Caki2 (cell line): ENCODE measurements around the gene ZDHHC9. TPM values are rescaled to one million over a fixed set of nuclear protein-coding genes. Genes with fewer than 3 reads are reported as not detected.
"Not testable (repeated sequence)": the region's sequence is repeated elsewhere in the genome, so short reads cannot be mapped to it uniquely, and the experiment has no call there.

Source experiments
- DNase-seq: peaks from one replicate; pipeline ENCODE4 v3.0.0-alpha.2; 2015; ENCODE audit warnings: low read depth
- in situ Hi-C: cut with HindIII; loops from 2 replicates; pipeline ENCODE4 v1.10.0; 2016; ENCODE audit warnings: low sequenced_read_pairs, low pct_unique_long_range_greater_than_20kb, mixed read lengths
- total RNA-seq: library from RNA; depleted of rRNA; stranded (reverse); fragments of >200 nt; shearing (Covaris generic); gene quantifications from 2 replicates; pipeline ENCODE4 v1.2.3, GENCODE V29; 2014; ENCODE audit warnings: low replicate concordance; rRNA removed

Gene ZDHHC9
- total RNA-seq: 13.1 and 16.0 TPM in 2 replicates

GRCh38 chrX:129843459-129844306 lies at the start of gene ZDHHC9:
TSS of gene ZDHHC9 (minus strand) at chrX:129843886. CDS start at chrX:129841945, 1,941 bp downstream.
- in situ Hi-C loops: no loop called here
- DNase-seq: peak; percentile 85

GRCh38 chrX:129877401-129877800 lies 33.7 kb upstream of the ZDHHC9 start:
- in situ Hi-C loops: no loop called here

GRCh38 chrX:129876771-129877305 lies 33.2 kb upstream of the ZDHHC9 start:
- no peak for DNase-seq
- in situ Hi-C loops: no loop called here

More at GRCh38 chrX:129877401-129877800, 33.7 kb upstream of the ZDHHC9 start:
- DNase-seq: no peak

- in situ Hi-C loops: no loop called here
Observed at GRCh38 chrX:129875669-129876068, 32.0 kb upstream of the ZDHHC9 start.

GRCh38 chrX:129872524-129872923 lies 28.8 kb upstream of the ZDHHC9 start:
- in situ Hi-C loops: no loop called here
- no peak for DNase-seq

More at GRCh38 chrX:129875669-129876068, 32.0 kb upstream of the ZDHHC9 start:
- DNase-seq: peak; percentile 9

- DNase-seq, in situ Hi-C loops: not testable (repeated sequence)
Observed at GRCh38 chrX:129866321-129866720, 22.6 kb upstream of the ZDHHC9 start.

GRCh38 chrX:129859134-129859533 lies 15.4 kb upstream of the ZDHHC9 start:
- DNase-seq, in situ Hi-C loops: not testable (repeated sequence)

GRCh38 chrX:129851825-129852224 lies 8.1 kb upstream of the ZDHHC9 start:
- DNase-seq, in situ Hi-C loops: not testable (repeated sequence)

- in situ Hi-C loops: no loop called here
- no peak for DNase-seq
Observed at GRCh38 chrX:129846716-129847115, 3.0 kb upstream of the ZDHHC9 start.

GRCh38 chrX:129845616-129846190 lies 2.0 kb upstream of the ZDHHC9 start:
- in situ Hi-C loops: no loop called here

GRCh38 chrX:129843209-129843458 lies 552 bp downstream of the ZDHHC9 start:
- in situ Hi-C loops: no loop called here

More at GRCh38 chrX:129845616-129846190, 2.0 kb upstream of the ZDHHC9 start:
- peak; percentile 56 for DNase-seq

GRCh38 chrX:129842510-129843208 lies 1.0 kb downstream of the ZDHHC9 start:
- no peak for DNase-seq
- in situ Hi-C loops: no loop called here

More at GRCh38 chrX:129843209-129843458, 552 bp downstream of the ZDHHC9 start:
- peak; percentile 28 for DNase-seq

- in situ Hi-C loops: no loop called here
- no peak for DNase-seq
Observed at GRCh38 chrX:129840344-129840743, 3.3 kb downstream of the ZDHHC9 start.

GRCh38 chrX:129836827-129837226 lies 6.9 kb downstream of the ZDHHC9 start:
- in situ Hi-C loops: no loop called here
- no peak for DNase-seq

- DNase-seq: no peak
- in situ Hi-C loops: no loop called here
Observed at GRCh38 chrX:129833153-129833990, 10.3 kb downstream of the ZDHHC9 start.

GRCh38 chrX:129831091-129831885 lies 12.4 kb downstream of the ZDHHC9 start:
- DNase-seq: no peak
- in situ Hi-C loops: no loop called here

GRCh38 chrX:129830494-129830893 lies 13.2 kb downstream of the ZDHHC9 start:
- no peak for DNase-seq
- in situ Hi-C loops: no loop called here
